Spleen (tissue), 7 donors: ENCODE results near the gene RAPGEF6.

Experiments used
- POLR2A ChIP-seq, 3 donors: fragments of 450-650 bp; IDR thresholded peaks; one replicate each; pipeline ENCODE4 v1.5.1; 2017; ENCODE audit warnings: antibody characterized with exemption in 3 of 3, mild to moderate bottlenecking in 1 of 3
- POLR2AphosphoS5 ChIP-seq, 3 donors: sonication (generic); formaldehyde crosslinking; IDR thresholded peaks; one replicate each; pipeline ENCODE4 v1.5.1; 2017; ENCODE audit warnings: antibody characterized with exemption in 3 of 3
- TF ChIP-seq, protein P1 (sequence below), 11 experiments: fragments of 200-600 bp in 7 of 11; fragments of 450-650 bp in 4 of 11; sonication (generic) in 4 of 11; IDR thresholded peaks in 8 of 11; conservative IDR thresholded peaks in 3 of 11; 1 replicate in 7 of 11; 2 replicates in 4 of 11; pipeline versions ENCODE4 v1.4.0 to v1.8.0; 2016 to 2021; ENCODE audit warnings: antibody characterized with exemption in 11 of 11, inconsistent platforms in 4 of 11, mild to moderate bottlenecking in 1 of 11
- donor health status: DM: no; HTN: no; CAD: no; lungs with moderate emphysema.
- donor health status: DM: no; HTN: no; CAD: no.
- donor health status: DM: no; HTN: no; CAD: no.

DNA sequence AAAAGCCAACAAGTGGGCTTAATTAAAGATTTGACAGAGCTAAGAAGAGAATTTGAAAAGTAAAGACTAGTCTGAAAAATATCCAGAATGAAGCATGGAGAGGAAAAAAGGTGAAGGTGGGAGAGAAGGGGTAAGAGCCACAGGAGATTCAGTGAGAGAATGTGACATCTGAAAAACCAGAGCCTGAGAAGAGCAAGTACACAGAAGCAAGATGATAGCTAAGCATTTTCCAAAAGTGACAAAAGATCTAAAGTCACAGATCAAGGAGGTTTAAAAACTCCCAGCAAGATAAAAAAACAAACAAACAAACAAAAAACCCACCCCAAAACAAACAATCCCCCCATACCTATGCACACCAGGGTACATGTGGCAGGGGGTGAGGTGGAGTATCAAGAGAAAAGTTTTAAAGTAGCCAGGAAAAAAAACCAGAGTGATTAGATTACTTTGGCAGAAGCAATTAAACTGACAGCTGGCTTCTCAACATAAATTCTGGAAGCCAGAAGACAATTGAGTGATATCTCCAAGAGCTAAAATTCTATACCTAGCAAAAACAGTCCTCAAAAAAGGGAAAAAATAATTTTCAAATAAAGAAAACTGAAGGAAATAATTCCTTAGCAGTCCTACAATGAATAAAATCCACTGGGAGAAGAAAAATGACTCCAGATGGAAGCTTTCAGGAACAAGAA lies 111.4 kb downstream of the RAPGEF6 start:
- TF ChIP-seq, protein P1, sequence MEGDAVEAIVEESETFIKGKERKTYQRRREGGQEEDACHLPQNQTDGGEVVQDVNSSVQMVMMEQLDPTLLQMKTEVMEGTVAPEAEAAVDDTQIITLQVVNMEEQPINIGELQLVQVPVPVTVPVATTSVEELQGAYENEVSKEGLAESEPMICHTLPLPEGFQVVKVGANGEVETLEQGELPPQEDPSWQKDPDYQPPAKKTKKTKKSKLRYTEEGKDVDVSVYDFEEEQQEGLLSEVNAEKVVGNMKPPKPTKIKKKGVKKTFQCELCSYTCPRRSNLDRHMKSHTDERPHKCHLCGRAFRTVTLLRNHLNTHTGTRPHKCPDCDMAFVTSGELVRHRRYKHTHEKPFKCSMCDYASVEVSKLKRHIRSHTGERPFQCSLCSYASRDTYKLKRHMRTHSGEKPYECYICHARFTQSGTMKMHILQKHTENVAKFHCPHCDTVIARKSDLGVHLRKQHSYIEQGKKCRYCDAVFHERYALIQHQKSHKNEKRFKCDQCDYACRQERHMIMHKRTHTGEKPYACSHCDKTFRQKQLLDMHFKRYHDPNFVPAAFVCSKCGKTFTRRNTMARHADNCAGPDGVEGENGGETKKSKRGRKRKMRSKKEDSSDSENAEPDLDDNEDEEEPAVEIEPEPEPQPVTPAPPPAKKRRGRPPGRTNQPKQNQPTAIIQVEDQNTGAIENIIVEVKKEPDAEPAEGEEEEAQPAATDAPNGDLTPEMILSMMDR (IDR thresholded peaks at IDR 0.05 in 8 of 11, conservative IDR thresholded peaks at IDR 0.05 in 3 of 11): no peak
- TF ChIP-seq POLR2A (IDR thresholded peaks at IDR 0.05): no peak
- no peak for TF ChIP-seq POLR2AphosphoS5 (IDR thresholded peaks at IDR 0.05)
